H1 (cell line): ENCODE measurements around the gene TMEM45A. TPM values are rescaled to one million over a fixed set of nuclear protein-coding genes. Genes with fewer than 3 reads are reported as not detected.

ENCODE experiments used
- CHD1 ChIP-seq: IDR thresholded peaks from 2 replicates; pipeline ENCODE4 v1.6.1; 2012; ENCODE audit warnings: low read depth, low read length, improper control_type of control experiment
- GABPA ChIP-seq: IDR thresholded peaks from 2 replicates; pipeline ENCODE4 v1.6.1; 2011; ENCODE audit warnings: mild to moderate bottlenecking, low read length, moderate library complexity, borderline replicate concordance; ENCODE audit not compliant: insufficient read depth
- JUN ChIP-seq: IDR thresholded peaks from 2 replicates; pipeline ENCODE4 v1.6.1; 2011; ENCODE audit warnings: low read depth, mild to moderate bottlenecking, improper control_type of control experiment, low read length
- RBBP5 ChIP-seq: IDR thresholded peaks from 2 replicates; pipeline ENCODE4 v1.7.1; 2012; ENCODE audit warnings: low read depth, mild to moderate bottlenecking, inconsistent platforms, low read length, moderate library complexity, borderline replicate concordance
- polyA plus RNA-seq, 7 experiments: library from polyadenylated mRNA; depleted of rRNA in 3 of 7; stranded (reverse) in 5 of 7; unstranded in 2 of 7; fragments of >200 nt in 5 of 7; fragments of 200-250 nt in 2 of 7; gene quantifications; 1 replicate in 5 of 7; 2 replicates in 1 of 7; 4 replicates in 1 of 7; pipeline versions ENCODE4 v1.2.1 to v1.2.3, GENCODE V29; 2011 to 2013; ENCODE audit warnings: missing spikeins in 2 of 7, mixed read lengths in 2 of 7
- total RNA-seq: library from RNA; stranded (reverse); fragmentation: NEBNext Ultra II Directional; extraction: Animal tissue kit (Norgen Biotek cat#: 25700); gene quantifications from 2 replicates; pipeline ENCODE4 v1.2.1, GENCODE V29; 2021

The TMEM45A gene
- total and polyA plus RNA-seq, 2 of the 8 experiments (the other 6 are each of a cell fraction or from before 2014, with no cell fraction given), result 12.9 to 14.2 TPM

- TF ChIP-seq GABPA, result no peak
- no peak for TF ChIP-seq CHD1
- TF ChIP-seq RBBP5, result no peak
- TF ChIP-seq JUN, result no peak
These were observed 28.7 kb upstream of the TMEM45A start (continued) for GRCh38 chr3:100463646-100464155.
